Right cardiac atrium (tissue), 5 donors: ENCODE data around the gene CPD. TPM values are rescaled to one million over a fixed set of nuclear protein-coding genes. Genes with fewer than 3 reads are reported as not detected.

Source experiments
- ATAC-seq, 2 donors: fragments of 200-7000 bp; cut with Tn5 transposase; one replicate each; pipeline versions ENCODE4 v1.8.0 to v1.9.1; 2020; ENCODE audit warnings: moderate library complexity in 2 of 2, mild to moderate bottlenecking in 1 of 2
- DNase-seq, 3 donors: peaks; one replicate each; pipeline ENCODE4 v3.0.0-alpha.2; 2020
- H3K27ac ChIP-seq: one replicate; pipeline ENCODE4 v1.5.1; 2013; ENCODE audit warnings: mild to moderate bottlenecking, low read length, control low read depth, moderate library complexity
- H3K27me3 ChIP-seq: one replicate; pipeline ENCODE4 v1.6.1; 2013; ENCODE audit not compliant: control insufficient read depth, insufficient read depth
- H3K4me1 ChIP-seq: one replicate; pipeline ENCODE4 v1.6.1; 2013; ENCODE audit warnings: low read length; ENCODE audit not compliant: control insufficient read depth, insufficient read depth
- H3K4me3 ChIP-seq: one replicate; pipeline ENCODE4 v1.5.1; 2013; ENCODE audit warnings: low read length, control low read depth
- H3K9me3 ChIP-seq: one replicate; pipeline ENCODE4 v1.6.1; 2013; ENCODE audit warnings: low read length; ENCODE audit not compliant: control insufficient read depth
- WGBS: extraction: QIAGEN DNeasy Blood & Tissue Kit; methylation state at CpG from one replicate; pipeline ENCODE4 v1.1.7; 2013; 5-methylcytosine and 5-hydroxymethylcytosine counted together
- intact Hi-C, 4 donors: fragments of 100-400 bp; cut with DNase I; formaldehyde crosslinking; loops; one replicate each; pipeline versions ENCODE4 v1.11.0 to v1.14.0; 2022 to 2023
- polyA plus RNA-seq: library from polyadenylated mRNA; stranded (reverse); fragments of 200-250 nt; gene quantifications from one replicate; pipeline ENCODE4 v1.2.3, GENCODE V29; 2013
- total RNA-seq, 4 donors: library from RNA; stranded (reverse); fragmentation: NEBNext Ultra II Directional; extraction: Animal tissue kit (Norgen Biotek cat#: 25700); gene quantifications; one replicate each; pipeline ENCODE4 v1.2.1, GENCODE V29; 2021
- donor health status: healthy with polysubstance abuse.
- donor health status: DM: no; HTN: yes; CAD: no.
- donor health status: DM: no; HTN: no; CAD: no.
- donor health status: DM: no; HTN: yes; CAD: no; lungs with severe emphysema.
- donor health status: DM: yes; HTN: yes; CAD: no.

CPD gene
- total and polyA plus RNA-seq, 5 donors, result 6.5 to 37.1 (median 32.2) TPM

GRCh38 chr17:30376621-30377452, 1.9 kb upstream of the CPD start:
- 64% methylated on average over 12 of the region's 12 CpGs for WGBS
- intact Hi-C loops, result loop anchor here in 1 of 4 donors (5.0 kb wide), 1 partner anchor 35 kb away; no protein-coding TSS in a partner anchor

GRCh38 chr17:30377574-30378240, 1.0 kb upstream of the CPD start:
- Histone ChIP-seq H3K4me1 (peaks cover 2% of the 10 kb centered on the region), H3K4me3 (peak overlapping the region; percentile 77), H3K27ac (no peak overlapping the region), H3K27me3 (no peaks in the 10 kb centered on the region), H3K9me3 (no peaks in the 10 kb centered on the region)
- 72% methylated on average over 11 of the region's 11 CpGs for WGBS
- intact Hi-C loops, result loop anchor here in 1 of 4 donors (5.0 kb wide), 1 partner anchor 35 kb away; no protein-coding TSS in a partner anchor
- DNase-seq (no peak), ATAC-seq (no peak)

More at GRCh38 chr17:30376621-30377452, 1.9 kb upstream of the CPD start:
- DNase-seq, result peak; percentile 57 to 80 (median 59)
- Histone ChIP-seq H3K4me3 (no peak overlapping the region), H3K27me3 (no peaks in the 10 kb centered on the region), H3K27ac (no peak overlapping the region), H3K4me1 (peaks cover 2% of the 10 kb centered on the region), H3K9me3 (no peaks in the 10 kb centered on the region)
- ATAC-seq, result no peak

DNA sequence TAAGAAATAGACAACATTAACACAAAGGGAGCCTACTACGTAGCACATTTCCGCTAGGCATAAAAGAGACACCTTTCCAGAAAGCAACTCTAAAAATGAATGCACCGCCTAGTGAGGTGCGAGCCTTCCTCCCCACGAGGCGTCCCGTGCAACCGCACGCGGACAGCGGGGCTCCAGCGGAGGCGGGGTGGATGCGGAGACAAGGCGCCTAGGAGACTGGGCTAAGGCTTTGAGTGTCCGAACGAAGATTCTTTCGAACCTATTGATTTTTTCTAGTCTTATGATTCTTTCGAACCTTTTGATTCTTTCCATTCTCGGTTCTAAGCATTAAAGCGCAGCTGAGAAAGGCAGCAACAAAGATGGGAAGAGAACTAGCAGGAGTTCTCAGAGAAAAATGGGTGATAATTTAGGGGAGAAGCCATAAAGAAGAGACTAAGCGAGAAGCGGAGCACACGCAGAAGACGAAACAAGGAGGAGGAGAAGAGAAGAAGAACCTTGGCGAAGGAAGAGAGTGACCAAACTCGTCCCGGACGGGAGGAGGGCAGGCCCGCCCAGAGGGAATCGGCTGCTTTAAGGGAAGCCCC, 394 bp upstream of the CPD start:
- intact Hi-C loops, result loop anchor here in 1 of 4 donors (5.0 kb wide), 1 partner anchor 36 kb away; no protein-coding TSS in a partner anchor
- H3K4me1 ChIP-seq, result peaks cover 2% of the 10 kb centered on the region
- H3K27me3 ChIP-seq, result no peaks in the 10 kb centered on the region
- WGBS, result 2% methylated on average over 31 of the region's 31 CpGs
- ATAC-seq (peak in 1 of 2 donors; percentile 51), DNase-seq (peak; percentile 41 to 76 (median 75))
- no peaks in the 10 kb centered on the region for H3K9me3 ChIP-seq
- H3K27ac ChIP-seq, result no peak overlapping the region
- H3K4me3 ChIP-seq, result peak overlapping the region; percentile 77

GRCh38 chr17:30379303-30379902, 676 bp downstream of the CPD start:
- DNase-seq, result peak; percentile 32 to 75 (median 70)
- Histone ChIP-seq H3K9me3 (no peaks in the 10 kb centered on the region), H3K27ac (peak overlapping the region; percentile 59), H3K4me3 (peak overlapping the region; percentile 77), H3K4me1 (peaks cover 2% of the 10 kb centered on the region), H3K27me3 (no peaks in the 10 kb centered on the region)
- intact Hi-C loops, result loop anchor here in 1 of 4 donors (5.0 kb wide), 1 partner anchor 37 kb away; no protein-coding TSS in a partner anchor
- ATAC-seq, result peak; percentile 4 to 25
- under 1% methylated on average over 68 of the region's 68 CpGs for WGBS

DNA sequence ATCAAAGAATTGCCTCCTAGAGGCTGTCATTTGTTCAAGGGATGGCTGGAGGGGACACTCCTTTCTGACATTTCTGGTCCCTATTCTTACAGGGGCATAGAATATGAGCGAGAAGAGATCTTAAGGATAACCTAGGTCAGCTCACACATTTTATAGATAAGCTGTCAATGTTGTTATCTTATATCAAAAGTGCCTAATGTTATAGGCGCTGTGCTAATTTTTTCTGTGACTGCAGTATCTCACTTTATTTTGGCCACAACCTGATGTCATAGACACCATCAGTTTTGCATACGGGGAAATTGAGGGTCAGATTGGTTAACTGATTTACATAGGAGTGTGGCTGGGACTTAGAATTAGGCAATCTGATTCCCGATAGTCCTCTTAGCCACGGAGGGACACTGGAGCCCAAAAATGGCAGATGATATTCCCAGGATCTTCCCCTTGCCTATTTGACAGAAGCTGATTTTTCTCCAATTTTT, 1.2 kb downstream of the CPD start:
- intact Hi-C loops, result loop anchor here in 1 of 4 donors (5.0 kb wide), 1 partner anchor 38 kb away; no protein-coding TSS in a partner anchor
- H3K27ac ChIP-seq, result no peak overlapping the region
- H3K27me3 ChIP-seq, result no peaks in the 10 kb centered on the region
- H3K9me3 ChIP-seq, result no peaks in the 10 kb centered on the region
- H3K4me3 ChIP-seq, result peak overlapping the region; percentile 77
- no peak for DNase-seq
- 5% methylated on average over 5 of the region's 5 CpGs for WGBS
- peaks cover 2% of the 10 kb centered on the region for H3K4me1 ChIP-seq
- no peak for ATAC-seq

GRCh38 chr17:30380643-30381339, 2.1 kb downstream of the CPD start:
- peak overlapping the region; percentile 77 for H3K4me3 ChIP-seq
- ATAC-seq (no peak), DNase-seq (no peak)
- H3K27ac ChIP-seq, result no peak overlapping the region
- no peaks in the 10 kb centered on the region for H3K27me3 ChIP-seq
- H3K4me1 ChIP-seq, result peaks cover 2% of the 10 kb centered on the region
- intact Hi-C loops, result no loop called here
- 43% methylated on average over 7 of the region's 7 CpGs for WGBS
- H3K9me3 ChIP-seq, result no peaks in the 10 kb centered on the region

GRCh38 chr17:30381340-30381659, 2.6 kb downstream of the CPD start:
- Histone ChIP-seq H3K27ac (no peak overlapping the region), H3K27me3 (no peaks in the 10 kb centered on the region), H3K4me3 (peak overlapping the region; percentile 77), H3K4me1 (peaks cover 2% of the 10 kb centered on the region), H3K9me3 (no peaks in the 10 kb centered on the region)
- 72% methylated on average over 2 of the region's 2 CpGs for WGBS
- intact Hi-C loops, result no loop called here
- DNase-seq, result no peak
- ATAC-seq, result no peak

DNA sequence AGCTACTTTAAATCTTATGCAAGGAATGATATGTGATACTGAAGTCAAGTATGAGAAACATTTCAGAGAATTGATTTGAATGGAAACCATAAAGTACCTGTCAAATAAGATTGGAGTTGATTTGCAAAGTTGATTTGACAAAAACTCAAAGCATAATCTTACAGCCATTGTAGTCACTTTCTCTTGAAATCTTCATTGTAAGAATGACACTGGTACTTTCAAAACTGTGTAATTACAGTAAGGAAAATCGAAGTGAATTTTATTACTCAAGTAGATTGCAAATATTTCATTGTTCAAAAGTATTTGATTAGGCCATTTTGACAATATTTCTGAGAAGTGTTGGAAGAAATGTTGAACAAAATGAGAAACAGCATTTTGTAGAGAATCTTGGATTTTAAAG, 3.6 kb downstream of the CPD start:
- no peak overlapping the region for H3K27ac ChIP-seq
- peaks cover 2% of the 10 kb centered on the region for H3K4me1 ChIP-seq
- intact Hi-C loops, result no loop called here
- H3K27me3 ChIP-seq, result no peaks in the 10 kb centered on the region
- 73% methylated on average over 1 of the region's 1 CpG for WGBS
- no peaks in the 10 kb centered on the region for H3K9me3 ChIP-seq
- no peak overlapping the region for H3K4me3 ChIP-seq
- no peak for DNase-seq
- ATAC-seq, result no peak

DNA sequence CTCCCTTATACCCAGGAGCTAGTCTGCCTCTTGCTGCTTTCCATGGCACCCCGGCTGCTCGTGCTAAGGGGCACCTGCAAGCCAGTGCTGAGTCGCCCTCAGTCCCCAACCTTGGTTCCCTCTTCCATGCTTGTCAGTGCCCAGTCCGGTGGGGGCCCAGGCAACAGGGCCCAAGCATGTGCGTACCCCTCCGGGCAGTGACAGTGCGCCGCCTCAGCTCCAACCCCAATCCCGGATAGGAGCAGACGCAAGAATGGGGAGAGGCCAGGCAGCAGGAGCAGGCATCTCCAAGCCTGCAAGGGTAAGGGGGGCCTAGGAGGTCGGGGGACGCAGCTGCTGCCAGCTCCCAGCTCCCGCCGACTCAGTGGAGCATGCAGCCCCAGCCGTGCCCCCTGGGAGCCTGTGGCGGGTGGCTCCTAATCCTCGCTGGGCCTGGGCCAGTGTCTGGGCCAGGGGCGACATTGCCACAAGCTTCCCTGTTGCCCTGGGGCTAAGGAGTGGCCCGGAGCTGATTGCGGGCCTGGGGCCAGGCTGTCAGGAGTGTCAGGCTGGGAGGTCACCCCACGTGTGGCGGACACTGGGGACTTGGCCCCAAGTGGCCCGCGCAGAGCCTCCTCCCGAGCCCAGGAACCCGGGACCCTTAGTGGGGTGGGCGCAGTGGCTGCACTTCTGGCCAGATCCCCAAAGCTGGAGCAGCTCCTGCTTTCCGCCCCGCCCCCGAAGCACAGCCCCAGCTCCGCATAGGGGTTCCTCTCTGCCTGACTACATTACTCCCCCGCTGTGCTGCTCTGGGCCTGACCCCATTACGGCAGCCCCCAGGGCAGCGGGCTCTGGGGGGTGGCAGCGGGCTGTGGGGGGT, 9.8 kb downstream of the CPD start:
- H3K27me3 ChIP-seq, result no peaks in the 10 kb centered on the region
- no peaks in the 10 kb centered on the region for H3K9me3 ChIP-seq
- DNase-seq (peak in 2 of 3 donors; percentile 46 to 49), ATAC-seq (peak; percentile 21 to 64)
- no peaks in the 10 kb centered on the region for H3K4me1 ChIP-seq
- 93% methylated on average over 35 of the region's 35 CpGs for WGBS
- intact Hi-C loops, result no loop called here
- no peak overlapping the region for H3K4me3 ChIP-seq
- no peak overlapping the region for H3K27ac ChIP-seq
